Measurements from ENCODE around the gene NRIP3.

DNA sequence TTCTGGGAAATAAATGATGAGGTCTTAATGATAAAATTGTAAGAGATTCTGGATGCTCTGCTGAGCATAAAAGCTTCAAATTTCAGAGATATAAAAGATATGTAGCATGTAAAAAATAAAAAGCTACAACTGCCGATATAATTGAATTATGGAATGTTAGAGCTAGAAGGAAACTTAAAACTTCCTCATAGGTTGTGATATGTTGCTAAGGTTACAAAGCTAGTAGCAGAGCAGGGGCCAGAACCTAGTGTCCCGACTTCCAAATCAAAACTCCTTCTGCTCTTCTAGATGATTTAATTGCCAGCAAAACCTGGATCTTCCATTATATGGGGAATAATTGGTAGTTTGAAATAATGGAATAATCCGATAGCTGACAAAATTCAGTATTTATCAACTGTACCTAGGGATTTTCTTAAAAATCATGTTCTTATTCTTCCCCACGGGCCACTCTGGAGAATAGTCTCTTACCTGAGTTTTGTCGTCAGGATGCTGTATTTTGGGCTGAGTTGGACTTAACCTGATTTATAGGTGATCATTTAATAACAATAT, 61.2 kb downstream of the NRIP3 start, which contains the start of gene ASCL3:
- TF ChIP-seq TAF1 (IDR thresholded peaks at IDR 0.05; ENCODE audit: borderline replicate concordance, low read depth, low read length) (no peak), POLR2A (IDR thresholded peaks at IDR 0.05; ENCODE audit: low read depth, low read length) (no peak), POLR2AphosphoS5 (IDR thresholded peaks at IDR 0.05; ENCODE audit: low read depth, low read length) (no peak)
